GM13976 (cell line): Measurements from ENCODE around the gene TMEM208.

Experiments
- DNase-seq: peaks from one replicate; pipeline ENCODE4 v3.0.0; 2012; ENCODE audit warnings: low spot score
- in situ Hi-C: fragments of 300-500 bp; cut with MboI; formaldehyde crosslinking; loops from one replicate; pipeline ENCODE4 v1.12.0; 2022; ENCODE audit warnings: low sequenced_read_pairs, mixed read lengths, inconsistent platforms; ENCODE audit not compliant: unreplicated experiment
- TF ChIP-seq, protein P1 (sequence below): IDR thresholded peaks from 2 replicates; pipeline ENCODE4 v1.5.1; 2012; ENCODE audit warnings: borderline replicate concordance, mild to moderate bottlenecking; ENCODE audit not compliant: insufficient read depth; ENCODE audit errors: extremely low read depth, missing control alignments, control extremely low read depth

TMEM208 gene

DNA sequence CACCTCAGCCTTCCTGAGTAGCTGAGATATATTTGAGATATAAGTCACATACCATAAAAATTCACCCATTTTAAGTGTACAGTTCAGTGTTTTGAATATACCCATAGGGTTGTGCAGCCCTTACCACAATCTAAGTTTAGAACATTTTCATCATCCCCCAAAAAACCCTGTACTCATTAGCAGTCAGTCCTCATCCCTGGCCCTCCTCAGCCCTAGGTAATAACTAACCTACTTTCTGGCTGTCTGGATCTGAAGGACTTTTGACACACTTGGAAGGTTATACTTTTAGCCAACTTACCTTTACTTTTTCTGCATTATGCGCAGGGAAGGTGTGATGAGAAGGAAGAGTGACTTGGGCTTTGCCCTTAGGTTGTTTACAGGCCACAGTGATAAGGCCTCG, 48.4 kb downstream of the TMEM208 start:
- TF ChIP-seq, protein P1, sequence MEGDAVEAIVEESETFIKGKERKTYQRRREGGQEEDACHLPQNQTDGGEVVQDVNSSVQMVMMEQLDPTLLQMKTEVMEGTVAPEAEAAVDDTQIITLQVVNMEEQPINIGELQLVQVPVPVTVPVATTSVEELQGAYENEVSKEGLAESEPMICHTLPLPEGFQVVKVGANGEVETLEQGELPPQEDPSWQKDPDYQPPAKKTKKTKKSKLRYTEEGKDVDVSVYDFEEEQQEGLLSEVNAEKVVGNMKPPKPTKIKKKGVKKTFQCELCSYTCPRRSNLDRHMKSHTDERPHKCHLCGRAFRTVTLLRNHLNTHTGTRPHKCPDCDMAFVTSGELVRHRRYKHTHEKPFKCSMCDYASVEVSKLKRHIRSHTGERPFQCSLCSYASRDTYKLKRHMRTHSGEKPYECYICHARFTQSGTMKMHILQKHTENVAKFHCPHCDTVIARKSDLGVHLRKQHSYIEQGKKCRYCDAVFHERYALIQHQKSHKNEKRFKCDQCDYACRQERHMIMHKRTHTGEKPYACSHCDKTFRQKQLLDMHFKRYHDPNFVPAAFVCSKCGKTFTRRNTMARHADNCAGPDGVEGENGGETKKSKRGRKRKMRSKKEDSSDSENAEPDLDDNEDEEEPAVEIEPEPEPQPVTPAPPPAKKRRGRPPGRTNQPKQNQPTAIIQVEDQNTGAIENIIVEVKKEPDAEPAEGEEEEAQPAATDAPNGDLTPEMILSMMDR: no peak
- in situ Hi-C loops: no loop called here
- no peak for DNase-seq

DNA sequence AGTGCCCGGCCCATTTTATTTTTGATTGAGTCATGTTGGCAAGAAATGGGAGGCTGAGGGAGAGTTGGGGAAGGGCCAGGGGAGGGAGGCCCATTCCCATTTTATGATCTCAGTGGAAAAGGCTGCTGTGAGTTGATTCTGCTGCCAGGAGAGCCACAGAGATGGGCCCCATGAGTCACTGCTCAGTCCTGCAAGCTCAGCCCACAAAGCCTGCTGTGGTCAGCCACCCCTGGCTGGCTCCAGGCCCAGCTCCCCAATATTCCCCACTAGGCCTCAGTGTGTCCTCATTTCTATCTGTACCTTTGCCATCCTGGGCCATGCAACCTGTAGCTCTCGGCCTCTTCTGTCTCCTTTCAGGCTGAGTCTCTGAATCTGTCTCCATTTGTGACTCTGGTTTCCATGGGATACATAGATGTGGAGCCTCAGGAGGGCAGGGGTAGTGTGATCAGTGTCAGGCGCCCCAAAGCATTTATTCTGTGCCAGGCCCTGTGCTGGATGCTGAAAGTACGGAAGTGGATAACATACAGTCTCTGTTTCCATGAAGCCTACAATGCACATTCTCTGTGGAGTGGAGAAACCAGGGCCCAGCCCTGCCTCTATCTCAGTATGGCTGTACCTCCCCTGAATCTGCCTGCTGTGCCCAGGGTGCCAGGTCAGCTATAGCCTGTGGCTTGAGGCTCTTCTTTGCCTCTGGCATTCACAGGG, 50.5 kb downstream of the TMEM208 start:
- TF ChIP-seq, protein P1: no peak
- no peak for DNase-seq

DNA sequence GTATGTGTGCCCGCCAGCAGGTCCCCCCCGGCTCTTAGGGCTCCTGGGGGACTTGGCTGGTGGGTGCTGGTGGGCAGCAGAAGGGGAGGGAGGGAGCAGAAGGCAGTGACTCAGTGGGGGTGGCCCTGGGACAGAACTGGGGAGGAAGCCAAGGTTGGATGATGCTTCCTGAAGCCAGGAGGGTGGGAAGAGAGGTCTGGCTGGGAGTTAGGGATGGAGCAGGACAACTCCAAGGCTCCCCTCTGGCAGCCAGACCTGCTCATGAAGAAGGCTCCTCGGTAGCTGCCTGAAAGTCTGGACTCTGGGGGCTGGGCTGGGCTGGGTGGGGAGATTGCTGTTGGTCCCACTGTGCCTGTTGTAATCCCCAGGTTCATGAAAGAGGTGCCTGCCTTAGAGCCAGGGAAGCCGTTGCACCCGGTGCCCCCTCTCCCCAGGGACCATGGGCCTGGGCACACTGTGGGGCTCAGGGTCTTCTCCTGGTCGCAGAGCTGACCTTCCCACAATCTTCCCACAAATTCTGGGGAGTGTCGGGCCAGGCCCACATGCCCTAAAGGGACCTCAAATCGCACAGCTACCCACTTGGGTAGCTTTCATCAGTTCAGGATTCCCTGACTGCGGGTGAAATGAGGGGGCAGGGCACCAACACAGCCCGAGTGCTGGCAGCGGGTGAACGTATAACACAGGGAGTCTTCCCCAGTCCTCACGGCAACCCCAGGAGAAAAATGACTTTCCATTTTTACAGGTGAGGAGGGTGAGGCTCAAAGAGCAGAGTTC, 51.3 kb downstream of the TMEM208 start:
- in situ Hi-C loops: no loop called here
- DNase-seq: no peak

More for the DNA sequence above, 50.5 kb downstream of the TMEM208 start:
- in situ Hi-C loops: no loop called here

More for the DNA sequence above, 51.3 kb downstream of the TMEM208 start:
- TF ChIP-seq, protein P1: no peak
